ENCODE results near the gene ZNF33B.
A peak's percentile ranks its signal among the peaks of the same experiment; 100 is the strongest.
"Not testable (repeated sequence)": the region's sequence is repeated elsewhere in the genome, so short reads cannot be mapped to it uniquely, and the experiment has no call there.

ZNF33B gene

DNA sequence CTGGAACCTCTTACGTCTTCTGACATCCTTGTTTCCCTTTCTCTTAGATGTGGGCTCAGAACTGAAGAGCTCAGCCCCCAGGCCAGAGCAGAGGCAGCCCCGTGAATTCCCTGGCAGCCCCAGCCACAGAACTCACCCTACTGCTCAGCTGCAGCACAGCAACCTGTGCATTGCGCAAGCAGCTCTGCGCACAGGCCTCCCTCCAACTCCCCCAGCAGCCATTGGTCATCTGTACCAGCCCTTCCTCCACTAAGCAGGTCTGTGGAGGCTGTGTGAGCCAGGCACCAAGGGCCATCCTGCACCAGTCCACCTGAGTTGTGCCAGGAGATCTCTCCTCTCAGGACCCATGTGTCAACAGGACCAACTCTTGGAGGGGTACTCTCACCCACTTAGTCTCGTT, 54.5 kb downstream of the ZNF33B start:
- H3K4me3 ChIP-seq, result no peak overlapping the region
- H3K9me3 ChIP-seq, result no peaks in the 10 kb centered on the region
- H3K4me1 ChIP-seq, result no peaks in the 10 kb centered on the region
- no peaks in the 10 kb centered on the region for H3K27me3 ChIP-seq (ENCODE audit: low read depth)
- DNase-seq (ENCODE audit: low spot score in 2 of 2), result no peak
- H3K36me3 ChIP-seq (replicated peaks), result no peaks in the 10 kb centered on the region
- in situ Hi-C loops (cut with MboI; ENCODE audit: low sequenced_read_pairs), result no loop called here

DNA sequence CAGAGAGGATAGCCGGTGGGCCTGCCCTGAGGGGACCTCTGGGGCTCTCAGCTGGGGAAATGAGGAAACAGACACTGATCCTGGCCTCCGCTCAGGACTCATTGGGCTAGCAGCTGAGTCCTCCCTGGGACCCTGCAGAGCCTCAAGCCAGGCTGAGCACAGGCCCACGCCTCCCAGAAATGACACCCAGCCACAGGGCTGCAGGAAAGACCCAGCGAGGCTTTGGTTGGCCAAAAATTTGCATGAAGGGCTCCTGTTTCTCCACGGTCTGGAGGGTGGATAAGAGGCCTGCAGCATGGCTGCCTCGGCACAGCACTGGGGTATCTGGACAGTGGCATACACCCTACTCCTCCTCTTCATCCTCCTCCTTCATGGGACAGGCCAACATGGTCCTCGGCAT, 60.4 kb downstream of the ZNF33B start:
- in situ Hi-C loops (cut with MboI; ENCODE audit: low sequenced_read_pairs), result no loop called here
- no peak for DNase-seq (ENCODE audit: low spot score in 2 of 2)
- no peak overlapping the region for H3K4me3 ChIP-seq
- H3K27me3 ChIP-seq (ENCODE audit: low read depth), result no peaks in the 10 kb centered on the region
- no peaks in the 10 kb centered on the region for H3K4me1 ChIP-seq
- H3K9me3 ChIP-seq, result no peaks in the 10 kb centered on the region
- no peaks in the 10 kb centered on the region for H3K36me3 ChIP-seq (replicated peaks)

DNA sequence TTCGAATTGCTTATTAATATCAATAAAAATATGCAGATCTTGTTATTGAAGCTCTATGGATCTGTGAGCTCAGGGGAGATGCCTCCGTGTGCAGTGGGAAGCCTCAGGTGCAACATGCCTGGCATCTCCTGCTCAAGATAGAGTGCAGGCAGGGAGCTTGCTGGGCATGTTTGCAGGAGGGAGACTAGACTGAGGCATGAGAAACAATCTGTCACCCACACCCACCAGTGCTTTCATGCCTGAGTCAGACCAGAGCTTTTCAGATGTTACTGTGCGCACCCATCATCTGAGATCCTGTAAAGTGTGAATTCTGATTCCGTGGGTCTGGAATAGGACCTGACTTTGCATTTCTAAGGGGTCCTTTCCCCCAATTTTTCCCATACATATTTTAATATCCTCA, 62.0 kb downstream of the ZNF33B start:
- H3K36me3 ChIP-seq (replicated peaks), result no peaks in the 10 kb centered on the region
- H3K4me1 ChIP-seq, result no peaks in the 10 kb centered on the region
- no peaks in the 10 kb centered on the region for H3K27me3 ChIP-seq (ENCODE audit: low read depth)
- no peaks in the 10 kb centered on the region for H3K9me3 ChIP-seq
- no peak overlapping the region for H3K4me3 ChIP-seq
- in situ Hi-C loops (cut with MboI; ENCODE audit: low sequenced_read_pairs), result no loop called here
- DNase-seq (ENCODE audit: low spot score in 2 of 2), result no peak

DNA sequence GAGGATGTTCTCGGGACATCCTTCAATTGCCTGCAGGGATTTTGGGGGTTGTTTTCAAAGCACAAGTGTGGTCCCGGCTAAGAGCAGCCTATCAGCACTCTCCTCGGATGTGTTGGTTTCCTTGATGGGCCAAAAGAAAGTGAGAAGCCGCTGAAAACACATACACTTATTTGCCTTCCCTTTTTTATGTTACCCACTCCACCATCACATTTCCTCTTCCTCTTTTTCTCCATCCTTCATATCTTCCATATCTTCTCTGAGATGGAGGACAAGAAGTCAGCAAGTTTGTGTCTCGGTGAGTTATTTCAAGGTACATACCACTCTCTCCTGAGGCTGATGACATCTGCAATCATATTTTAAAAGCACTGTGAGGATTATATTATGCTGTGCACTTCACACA, 64.0 kb downstream of the ZNF33B start:
- DNase-seq (ENCODE audit: low spot score in 2 of 2), result no peak
- H3K4me1 ChIP-seq, result no peaks in the 10 kb centered on the region
- no peaks in the 10 kb centered on the region for H3K36me3 ChIP-seq (replicated peaks)
- no peak overlapping the region for H3K4me3 ChIP-seq
- H3K9me3 ChIP-seq, result no peaks in the 10 kb centered on the region
- in situ Hi-C loops (cut with MboI; ENCODE audit: low sequenced_read_pairs), result no loop called here
- no peaks in the 10 kb centered on the region for H3K27me3 ChIP-seq (ENCODE audit: low read depth)

DNA sequence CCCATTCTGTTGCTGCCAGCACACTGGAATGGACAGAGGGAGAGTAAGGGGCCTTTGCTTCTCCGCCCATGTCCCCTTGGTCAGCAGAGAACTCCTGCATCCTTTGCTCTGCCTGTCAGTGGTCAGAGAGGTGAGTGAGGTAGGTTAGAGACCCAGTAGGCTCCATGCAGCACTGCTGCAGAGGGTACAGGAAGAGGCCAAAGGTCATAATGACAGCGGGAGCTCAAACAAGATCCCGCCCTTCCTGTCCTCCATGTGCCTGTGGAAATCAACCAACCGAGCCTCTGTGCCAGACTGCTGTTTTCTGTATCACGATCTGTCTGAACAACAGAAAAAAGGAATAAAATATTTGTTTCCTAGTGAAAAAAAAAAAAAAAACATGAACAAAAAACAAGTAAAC, 81.4 kb downstream of the ZNF33B start:
- no peak overlapping the region for H3K4me3 ChIP-seq
- in situ Hi-C loops (cut with MboI; ENCODE audit: low sequenced_read_pairs), result no loop called here
- H3K9me3 ChIP-seq, result no peaks in the 10 kb centered on the region
- H3K27me3 ChIP-seq (ENCODE audit: low read depth), result no peaks in the 10 kb centered on the region
- no peak for DNase-seq (ENCODE audit: low spot score in 2 of 2)
- no peaks in the 10 kb centered on the region for H3K36me3 ChIP-seq (replicated peaks)
- H3K4me1 ChIP-seq, result 0 out of 2 replicates have a peak, but pooled peaks cover under 1% of the 10 kb centered on the region

DNA sequence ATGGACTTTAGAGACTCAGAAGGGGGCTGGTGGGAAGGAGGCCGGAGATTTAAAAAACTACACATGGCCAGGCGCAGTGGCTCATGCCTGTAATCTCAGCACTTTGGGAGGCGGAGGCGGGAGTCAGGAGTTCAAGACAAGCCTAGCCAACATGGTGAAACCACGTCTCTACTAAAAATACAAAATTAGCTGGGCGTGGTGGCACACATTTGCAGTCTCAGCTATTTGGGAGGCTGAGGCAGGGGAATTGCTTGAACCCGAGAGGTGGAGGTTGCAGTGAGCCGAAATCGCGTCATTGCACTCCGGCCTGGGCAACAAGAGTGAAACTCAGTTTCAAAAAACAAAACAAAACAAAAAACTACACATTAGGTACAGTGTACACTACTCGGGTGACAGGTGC, 84.8 kb downstream of the ZNF33B start:
- Histone ChIP-seq H3K4me3 (peak overlapping the region; percentile 68), H3K4me1 (peaks cover 13% of the 10 kb centered on the region)
- H3K27me3 ChIP-seq (ENCODE audit: low read depth); in situ Hi-C loops (cut with MboI; ENCODE audit: low sequenced_read_pairs); H3K36me3 ChIP-seq (replicated peaks); DNase-seq (ENCODE audit: low spot score in 2 of 2); H3K9me3 ChIP-seq: not testable (repeated sequence)

DNA sequence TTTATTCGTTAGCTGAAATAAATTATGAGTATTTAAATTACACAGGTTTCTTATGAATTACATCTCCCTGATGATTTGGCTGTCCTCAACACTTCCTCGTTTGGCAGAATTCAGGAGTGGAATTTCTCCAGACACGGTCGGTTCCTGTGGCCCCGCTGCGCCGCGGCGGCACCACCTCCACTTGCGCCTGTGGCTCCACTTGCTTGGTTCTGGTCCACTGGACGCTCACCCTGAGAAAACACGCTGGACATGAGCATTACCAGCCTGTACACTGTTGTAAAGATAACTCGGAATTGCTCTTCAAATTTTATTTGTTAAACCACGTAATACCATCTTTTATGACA, 85.3 kb downstream of the ZNF33B start:
- Histone ChIP-seq H3K4me1 (peaks cover 13% of the 10 kb centered on the region), H3K36me3 (replicated peaks) (peaks cover 5% of the 10 kb centered on the region), H3K9me3 (no peaks in the 10 kb centered on the region), H3K4me3 (peak overlapping the region; percentile 68), H3K27me3 (ENCODE audit: low read depth) (no peaks in the 10 kb centered on the region)
- peak in 1 of 2 experiments; percentile 12 for DNase-seq (ENCODE audit: low spot score in 2 of 2)
- in situ Hi-C loops (cut with MboI; ENCODE audit: low sequenced_read_pairs), result no loop called here

DNA sequence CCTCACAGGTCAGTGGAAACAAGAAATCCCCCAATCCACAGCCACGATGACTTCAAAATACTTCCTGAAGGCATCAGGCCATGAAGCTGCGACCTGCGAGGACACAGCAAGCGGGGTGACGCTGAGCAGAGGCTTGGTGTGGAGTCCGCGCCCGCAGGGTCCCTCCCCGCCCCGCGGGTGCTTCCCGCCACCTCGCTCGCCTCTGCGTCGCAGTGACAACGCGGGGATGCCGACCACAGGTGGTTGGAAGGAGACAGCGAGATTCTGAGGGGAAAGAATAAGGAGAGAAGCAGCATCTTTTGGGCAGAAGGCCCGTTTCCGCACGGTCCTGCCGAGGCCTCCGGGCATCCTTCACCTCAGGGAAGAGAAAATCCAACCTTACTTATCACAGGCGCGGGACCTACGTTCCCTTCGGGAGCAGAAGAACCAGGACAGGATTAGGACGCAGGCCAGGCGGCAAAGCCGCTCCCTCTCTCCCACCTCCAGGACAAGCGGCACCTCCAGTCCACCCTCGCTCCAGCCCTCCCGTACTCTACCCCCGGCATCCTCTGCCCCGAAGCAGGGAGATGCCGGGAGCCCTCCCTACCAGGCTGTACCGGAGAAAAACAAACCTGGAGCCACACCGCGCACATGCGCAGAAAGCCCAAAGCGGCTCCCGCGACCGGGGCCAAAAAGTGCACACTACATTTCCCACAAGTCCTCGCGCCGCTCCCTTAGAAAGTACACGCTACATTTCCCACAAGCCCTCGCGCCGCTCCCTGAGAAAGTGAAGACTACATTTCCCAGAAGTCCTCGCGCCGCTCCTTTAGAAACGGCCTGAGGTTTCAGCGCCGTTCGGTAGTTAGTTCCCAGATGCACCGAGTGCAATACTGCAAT, 85.9 kb downstream of the ZNF33B start:
- peak overlapping the region; percentile 68 for H3K4me3 ChIP-seq
- H3K9me3 ChIP-seq, result no peaks in the 10 kb centered on the region
- in situ Hi-C loops (cut with MboI; ENCODE audit: low sequenced_read_pairs), result no loop called here
- H3K36me3 ChIP-seq (replicated peaks), result peaks cover 5% of the 10 kb centered on the region
- no peaks in the 10 kb centered on the region for H3K27me3 ChIP-seq (ENCODE audit: low read depth)
- DNase-seq (ENCODE audit: low spot score in 2 of 2), result peak; percentile 91 to 95
- H3K4me1 ChIP-seq, result peaks cover 13% of the 10 kb centered on the region

DNA sequence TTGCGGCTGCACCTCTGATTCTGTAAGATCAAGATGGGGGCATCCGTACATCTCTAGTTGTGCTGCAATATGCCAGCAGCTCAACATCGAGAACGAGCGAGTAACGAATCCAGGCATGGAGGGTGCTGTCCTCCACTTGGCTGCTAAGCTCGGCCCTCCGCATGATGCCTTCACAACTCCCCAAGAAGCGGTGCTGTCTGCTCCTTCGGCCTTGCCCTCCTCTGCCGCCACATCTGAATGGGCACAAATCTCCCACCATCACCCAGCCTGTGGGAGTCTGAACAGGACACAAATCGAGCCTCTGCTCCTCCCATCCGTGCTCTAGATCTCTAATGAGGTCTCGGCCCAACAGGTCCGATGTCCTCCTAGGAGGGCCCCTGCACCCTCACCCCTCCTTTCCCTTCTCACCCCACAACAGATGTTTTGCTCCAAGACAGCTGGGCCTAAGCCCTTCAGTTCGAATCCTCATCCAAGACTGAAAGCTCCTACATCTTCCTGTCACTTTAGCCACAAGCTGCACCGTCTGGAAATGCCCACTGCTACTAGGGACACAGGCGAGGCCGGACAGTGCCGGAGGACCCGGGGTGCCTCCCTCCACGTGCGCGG, 86.7 kb downstream of the ZNF33B start:
- no peaks in the 10 kb centered on the region for H3K27me3 ChIP-seq (ENCODE audit: low read depth)
- H3K4me3 ChIP-seq, result peak overlapping the region; percentile 68
- in situ Hi-C loops (cut with MboI; ENCODE audit: low sequenced_read_pairs), result no loop called here
- peaks cover 5% of the 10 kb centered on the region for H3K36me3 ChIP-seq (replicated peaks)
- DNase-seq (ENCODE audit: low spot score in 2 of 2), result peak in 1 of 2 experiments; percentile 9
- no peaks in the 10 kb centered on the region for H3K9me3 ChIP-seq
- H3K4me1 ChIP-seq, result peaks cover 13% of the 10 kb centered on the region

DNA sequence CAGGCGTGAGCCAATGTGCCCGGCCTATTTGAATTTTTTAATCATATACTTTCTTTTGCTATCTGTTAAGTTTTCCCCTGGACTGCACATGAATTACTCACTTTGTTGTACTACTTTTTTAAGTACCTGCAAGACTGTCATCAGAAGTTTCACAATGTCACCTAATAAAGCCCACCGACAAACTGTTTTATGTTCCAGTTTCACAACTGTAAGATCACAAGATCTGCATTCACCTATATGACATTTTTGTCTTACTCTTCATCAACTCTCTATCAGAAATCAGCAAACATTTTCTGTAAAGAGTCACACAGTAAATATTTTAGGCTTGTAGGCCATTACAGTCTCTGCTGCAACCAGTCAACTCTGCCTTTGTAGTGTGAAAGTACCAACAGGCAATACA, 88.5 kb downstream of the ZNF33B start:
- no peaks in the 10 kb centered on the region for H3K27me3 ChIP-seq (ENCODE audit: low read depth)
- peaks cover 5% of the 10 kb centered on the region for H3K36me3 ChIP-seq (replicated peaks)
- DNase-seq (ENCODE audit: low spot score in 2 of 2), result no peak
- H3K4me3 ChIP-seq, result no peak overlapping the region
- in situ Hi-C loops (cut with MboI; ENCODE audit: low sequenced_read_pairs), result no loop called here
- peaks cover 13% of the 10 kb centered on the region for H3K4me1 ChIP-seq
- H3K9me3 ChIP-seq, result 0 out of 2 replicates have a peak, but pooled peaks cover under 1% of the 10 kb centered on the region

DNA sequence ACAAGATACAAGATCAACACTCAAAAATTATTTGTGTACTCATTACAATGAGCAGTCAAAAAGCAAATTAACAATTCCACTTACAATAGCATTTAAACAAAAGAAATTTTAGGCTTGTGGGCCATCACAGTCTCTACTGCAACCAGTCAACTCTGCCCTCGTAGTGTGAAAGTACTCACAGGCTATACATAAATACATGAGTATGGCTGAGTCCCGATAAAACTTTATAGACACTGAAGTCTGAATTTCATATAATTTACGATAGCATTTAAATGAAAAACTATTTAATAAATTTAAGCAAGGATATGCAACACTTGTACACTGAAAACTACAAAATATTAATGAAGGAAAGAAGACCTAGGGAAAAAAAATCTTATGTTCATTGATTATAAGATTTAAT, 90.1 kb downstream of the ZNF33B start:
- Histone ChIP-seq H3K4me1 (peaks cover 13% of the 10 kb centered on the region), H3K27me3 (ENCODE audit: low read depth) (no peaks in the 10 kb centered on the region), H3K36me3 (replicated peaks) (peaks cover 5% of the 10 kb centered on the region), H3K9me3 (0 out of 2 replicates have a peak, but pooled peaks cover 4% of the 10 kb centered on the region), H3K4me3 (no peak overlapping the region)
- in situ Hi-C loops (cut with MboI; ENCODE audit: low sequenced_read_pairs), result no loop called here
- no peak for DNase-seq (ENCODE audit: low spot score in 2 of 2)

DNA sequence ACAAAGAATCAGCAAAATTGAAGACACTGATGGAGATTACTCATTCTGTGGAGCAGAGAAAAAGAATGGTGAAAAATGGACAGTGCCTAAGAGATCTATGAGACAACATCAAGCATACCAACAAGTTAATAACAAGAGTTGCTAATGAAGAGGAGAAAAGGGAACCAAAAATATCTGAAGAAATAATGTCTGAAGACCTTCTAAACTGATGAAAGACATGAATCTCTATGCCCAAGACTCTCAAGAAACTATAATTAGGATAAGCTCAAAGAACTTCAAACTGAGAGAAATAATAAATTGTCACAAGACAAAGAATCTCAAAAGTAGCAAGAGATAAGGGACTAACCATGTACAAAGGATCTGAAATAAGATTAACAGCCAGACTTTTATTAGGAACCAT, 93.4 kb downstream of the ZNF33B start:
- no peaks in the 10 kb centered on the region for H3K27me3 ChIP-seq (ENCODE audit: low read depth)
- no peak overlapping the region for H3K4me3 ChIP-seq
- H3K36me3 ChIP-seq (replicated peaks), result peaks cover 5% of the 10 kb centered on the region
- no peaks in the 10 kb centered on the region for H3K4me1 ChIP-seq
- no peak for DNase-seq (ENCODE audit: low spot score in 2 of 2)
- peaks cover 4% of the 10 kb centered on the region; the same call in 1 of the 2 replicates for H3K9me3 ChIP-seq
- in situ Hi-C loops (cut with MboI; ENCODE audit: low sequenced_read_pairs), result no loop called here

DNA sequence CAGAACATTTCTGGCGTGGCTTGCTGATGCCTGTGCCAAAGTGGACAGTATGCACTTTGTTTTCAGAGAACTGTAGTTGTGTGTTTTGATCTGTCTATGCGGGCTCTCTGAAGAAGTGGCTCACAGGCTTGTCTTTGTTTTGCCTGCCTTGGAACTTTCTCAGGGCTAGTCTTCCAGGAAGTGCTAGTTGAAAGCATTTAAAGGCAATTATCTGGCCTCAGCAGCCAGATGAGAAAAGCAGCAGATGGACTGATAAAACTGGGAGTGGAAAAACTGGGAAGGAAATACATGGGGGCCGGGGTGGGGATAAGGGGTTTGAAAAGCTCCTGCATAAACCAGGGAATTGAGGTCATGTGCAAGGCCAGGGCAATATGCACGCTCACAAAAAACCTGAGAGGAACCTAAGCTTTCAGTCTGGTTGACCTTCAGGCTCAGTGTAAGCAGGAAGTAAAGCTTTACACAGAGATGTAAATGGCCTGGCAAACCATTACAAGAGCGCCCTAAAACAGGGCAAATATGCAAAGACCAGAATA, 94.5 kb downstream of the ZNF33B start:
- Histone ChIP-seq H3K27me3 (ENCODE audit: low read depth) (no peaks in the 10 kb centered on the region), H3K4me1 (no peaks in the 10 kb centered on the region), H3K4me3 (no peak overlapping the region), H3K36me3 (replicated peaks) (peaks cover 3% of the 10 kb centered on the region), H3K9me3 (peaks cover 4% of the 10 kb centered on the region; the same call in 1 of the 2 replicates)
- DNase-seq (ENCODE audit: low spot score in 2 of 2), result no peak
- in situ Hi-C loops (cut with MboI; ENCODE audit: low sequenced_read_pairs), result no loop called here

Data from HAP-1 (cell line).